HepG2 (cell line): ENCODE results near the gene NEK7. TPM values are rescaled to one million over a fixed set of nuclear protein-coding genes. Genes with fewer than 3 reads are reported as not detected.

Source experiments
- ATAC-seq: fragments of 200-7000 bp; cut with Tn5 transposase; 3 replicates; pipeline ENCODE4 v1.9.1; 2020; ENCODE audit warnings: mild to moderate bottlenecking, moderate library complexity
- BruUV-seq: library from RNA; stranded (reverse); fragments of 400-500 nt; replicated peaks from 2 replicates; lab custom pipeline; 2021; lab: Mats Ljungman, UMichigan
- CTCF ChIA-PET: fragments of 300-600 bp; formaldehyde crosslinking; extraction: SDS; loops from one replicate; lab custom pipeline; 2021; ENCODE audit warnings: low total read pairs, inconsistent platforms, low intra/inter-chr PET ratio; lab: Yijun Ruan, JAX
- POLR2A ChIA-PET: fragments of 350-600 bp; sonication (Branson Sonifier 250); formaldehyde crosslinking; loops from one replicate; lab custom pipeline; 2020; ENCODE audit warnings: antibody characterized with exemption, inconsistent platforms; lab: Yijun Ruan, JAX
- DNase-seq: peaks from one replicate; pipeline ENCODE4 v3.0.0-alpha.2; 2015; ENCODE audit warnings: low spot score
- FAIRE-seq: peaks from 3 replicates; lab custom pipeline; 2011; peaks lifted over from hg19 to GRCh38; lab: Jason Lieb, UNC
- H2AFZ ChIP-seq: one replicate; pipeline ENCODE4 v1.6.1; 2011; ENCODE audit warnings: low read length, inconsistent platforms
- H3K27ac ChIP-seq: fragments of 300-600 bp; 3 replicates; pipeline ENCODE4 v1.8.0; 2011; ENCODE audit warnings: mixed run types, mild to moderate bottlenecking, mixed read lengths, low read length, inconsistent platforms; ENCODE audit not compliant: insufficient read depth; ENCODE audit errors: extremely low read length
- H3K27me3 ChIP-seq, 2 experiments: fragments of 200-600 bp in 1 of 2; 2 replicates in 1 of 2; 3 replicates in 1 of 2; pipeline versions ENCODE4 v1.6.0 to v1.8.0; 2011; ENCODE audit warnings: low read length in 2 of 2, mild to moderate bottlenecking in 2 of 2, moderate library complexity in 2 of 2, inconsistent platforms in 1 of 2; ENCODE audit not compliant: insufficient read depth in 2 of 2, control insufficient read depth in 1 of 2
- H3K36me3 ChIP-seq, 2 experiments: fragments of 200-600 bp in 1 of 2; replicated peaks in 1 of 2; 2 replicates in 1 of 2; 3 replicates in 1 of 2; pipeline versions ENCODE4 v1.5.1 to v1.8.0; 2011; ENCODE audit warnings: low read length in 2 of 2, inconsistent platforms in 1 of 2; ENCODE audit not compliant: insufficient read depth in 2 of 2, control insufficient read depth in 1 of 2
- H3K4me1 ChIP-seq: 2 replicates; pipeline ENCODE4 v1.5.1; 2012; ENCODE audit warnings: low read length, inconsistent platforms; ENCODE audit not compliant: insufficient read depth
- H3K4me2 ChIP-seq: 2 replicates; pipeline ENCODE4 v1.6.0; 2011; ENCODE audit warnings: low read depth, low read length, inconsistent platforms
- H3K4me3 ChIP-seq, 3 experiments: fragments of 200-600 bp in 1 of 3; sonication (generic), shearing (Covaris generic) in 1 of 3; replicated peaks in 1 of 3; 2 replicates each; pipeline ENCODE4 v1.5.1; 2011 to 2016; ENCODE audit warnings: low read length in 3 of 3, inconsistent platforms in 2 of 3, low read depth in 2 of 3, mild to moderate bottlenecking in 2 of 3, control low read depth in 1 of 3, mixed read lengths in 1 of 3; ENCODE audit not compliant: insufficient read depth in 1 of 3
- H3K79me2 ChIP-seq: one replicate; pipeline ENCODE4 v1.6.1; 2011; ENCODE audit warnings: low read length, inconsistent platforms; ENCODE audit not compliant: insufficient read depth
- H3K9ac ChIP-seq: 2 replicates; pipeline ENCODE4 v1.6.0; 2011; ENCODE audit warnings: mild to moderate bottlenecking, low read depth, low read length, inconsistent platforms; ENCODE audit not compliant: insufficient read depth
- H3K9me3 ChIP-seq: 2 replicates; pipeline ENCODE4 v1.5.1; 2012; ENCODE audit warnings: mild to moderate bottlenecking, low read length
- H4K20me1 ChIP-seq: 2 replicates; pipeline ENCODE4 v1.6.0; 2011; ENCODE audit warnings: inconsistent platforms, mild to moderate bottlenecking, low read length, moderate library complexity; ENCODE audit not compliant: insufficient read depth
- ATRX ChIP-seq: sonication (generic); formaldehyde crosslinking; IDR thresholded peaks from 2 replicates; pipeline ENCODE4 v1.4.0; 2020; ENCODE audit warnings: missing genetic modification reagents, borderline replicate concordance
- CBX5 ChIP-seq: sonication (generic); formaldehyde crosslinking; IDR thresholded peaks from 2 replicates; pipeline ENCODE4 v1.4.0; 2020; ENCODE audit warnings: missing genetic modification reagents, borderline replicate concordance
- HIVEP1 ChIP-seq: sonication (generic); formaldehyde crosslinking; IDR thresholded peaks from 2 replicates; pipeline ENCODE4 v1.4.0; 2020; ENCODE audit warnings: mild to moderate bottlenecking, missing genetic modification reagents
- XRCC5 ChIP-seq: fragments of 200-400 bp; formaldehyde crosslinking; optimal IDR thresholded peaks from 2 replicates; pipeline ENCODE3; 2017; ENCODE audit warnings: mild to moderate bottlenecking, low read length
- ZNF274 ChIP-seq: sonication (generic); formaldehyde crosslinking; IDR thresholded peaks from 2 replicates; pipeline ENCODE4 v1.5.1; 2020; ENCODE audit warnings: mild to moderate bottlenecking, missing genetic modification reagents
- ZNF501 ChIP-seq: sonication (generic); formaldehyde crosslinking; IDR thresholded peaks from 2 replicates; pipeline ENCODE4 v1.5.1; 2020; ENCODE audit warnings: mild to moderate bottlenecking, moderate library complexity, missing genetic modification reagents
- ZNF547 ChIP-seq: sonication (generic); formaldehyde crosslinking; IDR thresholded peaks from 2 replicates; pipeline ENCODE4 v1.5.1; 2020; ENCODE audit warnings: mild to moderate bottlenecking, missing genetic modification reagents
- ZNF841 ChIP-seq: sonication (generic); formaldehyde crosslinking; IDR thresholded peaks from 2 replicates; pipeline ENCODE4 v1.8.1; 2023; ENCODE audit warnings: missing genetic modification reagents, borderline replicate concordance
- WGBS: methylation state at CpG from one replicate; pipeline ENCODE4 v1.1.6; 2017; ENCODE audit warnings: low lambda C conversion rate; 5-methylcytosine and 5-hydroxymethylcytosine counted together
- in situ Hi-C: cut with HindIII; loops from 2 replicates; pipeline ENCODE4 v1.10.0; 2017; ENCODE audit warnings: low pct_unique_long_range_greater_than_20kb; ENCODE audit not compliant: extremely low pct_ligation_motif_present
- intact Hi-C: fragments of 100-400 bp; cut with micrococcal nuclease; formaldehyde crosslinking; loops from one replicate; pipeline ENCODE4 v1.10.0; 2022; ENCODE audit not compliant: unreplicated experiment
- polyA plus RNA-seq, 8 experiments: library from polyadenylated mRNA; depleted of rRNA in 3 of 8; stranded (reverse) in 7 of 8; unstranded in 1 of 8; fragments of >200 nt; fragmentation: Illumina TruSeq in 4 of 8; extraction: Trizol in 4 of 8; gene quantifications; 2 replicates each; pipeline versions ENCODE4 v1.2.1 to v1.2.3, GENCODE V29; 2011 to 2016; ENCODE audit warnings: low read depth in 4 of 8, missing spikeins in 1 of 8, mixed read lengths in 1 of 8; ENCODE audit not compliant: insufficient read depth in 1 of 8
- total RNA-seq, 5 experiments: library from RNA; depleted of rRNA; stranded (reverse); fragments of >200 nt; fragmentation: Illumina TruSeq; extraction: Trizol; gene quantifications; 2 replicates each; pipeline ENCODE4 v1.2.3, GENCODE V29; 2016; ENCODE audit warnings: low read depth in 1 of 5
- TF ChIP-seq, protein P1 (sequence below), 2 experiments: sonication (generic) in 1 of 2; formaldehyde crosslinking in 1 of 2; IDR thresholded peaks; 2 replicates each; pipeline versions ENCODE4 v1.4.0 to v1.6.1; 2018 to 2020; ENCODE audit warnings: missing genetic modification reagents in 2 of 2, borderline replicate concordance in 1 of 2, low read depth in 1 of 2, mild to moderate bottlenecking in 1 of 2, missing biosample characterization in 1 of 2
- TF ChIP-seq, protein P2 (sequence below): IDR thresholded peaks from 2 replicates; pipeline ENCODE4 v1.6.1; 2016; ENCODE audit warnings: low read depth

The NEK7 gene
- total and polyA plus RNA-seq, 2 of the 13 experiments (the other 11 are each of a cell fraction or from before 2014, with no cell fraction given) = 18.1 to 19.2 TPM

DNA sequence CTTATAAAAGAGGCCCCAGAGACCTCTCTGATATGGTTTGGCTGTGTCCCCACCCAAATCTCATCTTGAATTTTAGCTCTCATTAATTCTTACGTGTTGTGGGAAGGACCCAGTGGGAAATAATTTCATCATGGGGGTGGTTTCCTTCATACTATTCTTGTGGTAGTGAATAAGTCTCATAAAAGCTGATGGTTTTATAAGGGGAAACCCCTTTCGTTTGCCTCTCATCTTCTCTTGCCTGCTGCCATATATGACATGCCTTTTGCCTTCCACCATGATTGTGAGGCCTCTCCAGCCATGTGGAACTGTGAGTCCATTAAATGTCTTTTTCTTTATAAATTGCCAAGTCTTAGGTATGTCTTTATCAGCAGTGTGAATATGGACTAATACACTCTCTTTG is 22.5 kb upstream of the NEK7 start:
- Histone ChIP-seq H3K4me3 (no peak overlapping the region), H3K4me2 (no peak overlapping the region), H3K4me1 (no peaks in the 10 kb centered on the region)
- intact Hi-C loops = no loop called here
- DNase-seq = no peak
- no peak for TF ChIP-seq XRCC5
- TF ChIP-seq CBX5 (CRISPR knock-in tag) = no peak
- TF ChIP-seq, all 625 proteins: peak for 0
- Histone ChIP-seq H3K9me3 (no peaks in the 10 kb centered on the region), H3K27ac (no peak overlapping the region), H4K20me1 (no peaks in the 10 kb centered on the region), H3K36me3 (no peaks in the 10 kb centered on the region), H3K79me2 (no peaks in the 10 kb centered on the region), H2AFZ (no peak overlapping the region), H3K9ac (no peak overlapping the region), H3K27me3 (no peaks in the 10 kb centered on the region)
- WGBS = 5% methylated on average over 2 of the region's 2 CpGs
- no peak for FAIRE-seq
- ATAC-seq = no peak
- ChIA-PET CTCF (no interaction called here), POLR2A (no interaction called here)
- BruUV-seq = no TSS peak
- in situ Hi-C loops = no loop called here

DNA sequence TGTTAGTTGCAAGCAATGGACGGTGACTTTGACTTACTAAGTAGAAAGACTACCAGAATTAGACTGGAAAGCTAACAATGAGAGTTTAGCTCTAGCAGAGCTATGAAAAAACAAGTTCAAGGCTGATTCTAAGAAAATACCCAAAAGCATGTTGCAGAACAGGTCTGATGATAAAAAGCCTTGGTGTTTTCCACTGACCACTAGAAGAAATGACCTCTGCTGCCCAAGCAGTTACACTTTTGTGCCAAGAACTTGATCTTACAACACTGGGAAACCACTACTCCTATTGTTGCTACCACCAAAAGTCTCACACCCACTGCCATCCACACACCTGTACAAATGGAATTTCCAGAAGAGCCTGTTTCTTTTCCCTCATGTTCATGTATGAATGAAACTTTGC is 21.4 kb upstream of the NEK7 start:
- Histone ChIP-seq H3K4me2 (no peak overlapping the region), H4K20me1 (no peaks in the 10 kb centered on the region), H3K9ac (no peak overlapping the region), H3K27me3 (no peaks in the 10 kb centered on the region), H2AFZ (no peak overlapping the region), H3K4me3 (no peak overlapping the region), H3K4me1 (no peaks in the 10 kb centered on the region), H3K79me2 (no peaks in the 10 kb centered on the region), H3K36me3 (no peaks in the 10 kb centered on the region), H3K27ac (no peak overlapping the region), H3K9me3 (no peaks in the 10 kb centered on the region)
- ChIA-PET POLR2A (no interaction called here), CTCF (no interaction called here)
- in situ Hi-C loops (no loop called here), intact Hi-C loops (no loop called here)
- FAIRE-seq (no peak), DNase-seq (no peak), ATAC-seq (no peak)
- BruUV-seq = no TSS peak
- 4% methylated on average over 1 of the region's 1 CpG for WGBS
- no peak for TF ChIP-seq ZNF547
- no peak for TF ChIP-seq ZNF274 (CRISPR knock-in tag)
- no peak for TF ChIP-seq ZNF841 (CRISPR knock-in tag)
- no peak for TF ChIP-seq ATRX (CRISPR knock-in tag)
- TF ChIP-seq, protein P1, sequence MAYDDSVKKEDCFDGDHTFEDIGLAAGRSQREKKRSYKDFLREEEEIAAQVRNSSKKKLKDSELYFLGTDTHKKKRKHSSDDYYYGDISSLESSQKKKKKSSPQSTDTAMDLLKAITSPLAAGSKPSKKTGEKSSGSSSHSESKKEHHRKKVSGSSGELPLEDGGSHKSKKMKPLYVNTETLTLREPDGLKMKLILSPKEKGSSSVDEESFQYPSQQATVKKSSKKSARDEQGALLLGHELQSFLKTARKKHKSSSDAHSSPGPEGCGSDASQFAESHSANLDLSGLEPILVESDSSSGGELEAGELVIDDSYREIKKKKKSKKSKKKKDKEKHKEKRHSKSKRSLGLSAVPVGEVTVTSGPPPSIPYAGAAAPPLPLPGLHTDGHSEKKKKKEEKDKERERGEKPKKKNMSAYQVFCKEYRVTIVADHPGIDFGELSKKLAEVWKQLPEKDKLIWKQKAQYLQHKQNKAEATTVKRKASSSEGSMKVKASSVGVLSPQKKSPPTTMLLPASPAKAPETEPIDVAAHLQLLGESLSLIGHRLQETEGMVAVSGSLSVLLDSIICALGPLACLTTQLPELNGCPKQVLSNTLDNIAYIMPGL (CRISPR knock-in tag; IDR thresholded peaks at IDR 0.05; ENCODE audit: borderline replicate concordance in 1 of 2, low read depth in 1 of 2) = no peak
- TF ChIP-seq, protein P2, sequence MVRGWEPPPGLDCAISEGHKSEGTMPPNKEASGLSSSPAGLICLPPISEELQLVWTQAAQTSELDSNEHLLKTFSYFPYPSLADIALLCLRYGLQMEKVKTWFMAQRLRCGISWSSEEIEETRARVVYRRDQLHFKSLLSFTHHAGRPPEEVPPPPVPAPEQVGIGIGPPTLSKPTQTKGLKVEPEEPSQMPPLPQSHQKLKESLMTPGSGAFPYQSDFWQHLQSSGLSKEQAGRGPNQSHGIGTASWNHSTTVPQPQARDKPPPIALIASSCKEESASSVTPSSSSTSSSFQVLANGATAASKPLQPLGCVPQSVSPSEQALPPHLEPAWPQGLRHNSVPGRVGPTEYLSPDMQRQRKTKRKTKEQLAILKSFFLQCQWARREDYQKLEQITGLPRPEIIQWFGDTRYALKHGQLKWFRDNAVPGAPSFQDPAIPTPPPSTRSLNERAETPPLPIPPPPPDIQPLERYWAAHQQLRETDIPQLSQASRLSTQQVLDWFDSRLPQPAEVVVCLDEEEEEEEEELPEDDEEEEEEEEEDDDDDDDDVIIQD (CRISPR knock-in tag) = no peak
- TF ChIP-seq HIVEP1 (CRISPR knock-in tag) = no peak
- TF ChIP-seq ZNF501 (CRISPR knock-in tag) = no peak
